ENCODE data around the gene MMP21.
A peak's percentile ranks its signal among the peaks of the same experiment; 100 is the strongest.

DNA sequence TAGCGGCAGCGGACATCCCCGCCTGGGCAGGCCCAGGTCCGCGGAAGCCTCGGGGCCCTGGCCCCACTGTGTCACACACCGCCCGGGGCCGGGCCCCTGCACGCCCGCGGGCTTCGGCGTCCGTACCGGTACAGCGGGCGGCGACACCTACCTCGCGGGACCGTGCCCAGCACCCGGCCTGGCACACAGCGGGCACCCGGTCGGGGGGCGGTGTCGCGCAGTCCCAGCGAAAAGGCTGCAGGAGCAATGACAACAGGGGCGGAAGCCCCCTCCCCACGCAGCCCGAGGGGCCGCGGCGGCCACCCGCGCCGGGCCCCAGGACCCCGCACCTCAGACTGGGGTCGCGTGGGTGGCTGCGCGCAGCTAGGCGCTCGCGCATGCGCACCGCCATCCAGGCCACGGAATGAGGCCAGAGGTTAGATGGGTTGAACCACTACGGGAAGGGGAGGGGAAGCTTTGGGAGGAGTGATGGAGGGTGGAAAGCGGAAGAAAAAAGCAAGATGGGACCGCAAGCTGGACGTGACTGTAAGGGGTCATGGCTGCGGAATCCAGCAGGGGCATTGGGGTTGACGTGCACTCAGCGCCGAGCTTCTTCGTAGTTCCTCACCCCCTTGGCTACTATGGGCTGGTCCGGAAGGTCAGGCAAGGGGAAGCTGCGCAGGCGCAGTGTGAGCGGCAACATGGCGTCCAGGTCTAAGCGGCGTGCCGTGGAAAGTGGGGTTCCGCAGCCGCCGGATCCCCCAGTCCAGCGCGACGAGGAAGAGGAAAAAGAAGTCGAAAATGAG, 47.4 kb upstream of the MMP21 start, which contains the start of the genes BCCIP and UROS:
- TF ChIP-seq, protein P1, sequence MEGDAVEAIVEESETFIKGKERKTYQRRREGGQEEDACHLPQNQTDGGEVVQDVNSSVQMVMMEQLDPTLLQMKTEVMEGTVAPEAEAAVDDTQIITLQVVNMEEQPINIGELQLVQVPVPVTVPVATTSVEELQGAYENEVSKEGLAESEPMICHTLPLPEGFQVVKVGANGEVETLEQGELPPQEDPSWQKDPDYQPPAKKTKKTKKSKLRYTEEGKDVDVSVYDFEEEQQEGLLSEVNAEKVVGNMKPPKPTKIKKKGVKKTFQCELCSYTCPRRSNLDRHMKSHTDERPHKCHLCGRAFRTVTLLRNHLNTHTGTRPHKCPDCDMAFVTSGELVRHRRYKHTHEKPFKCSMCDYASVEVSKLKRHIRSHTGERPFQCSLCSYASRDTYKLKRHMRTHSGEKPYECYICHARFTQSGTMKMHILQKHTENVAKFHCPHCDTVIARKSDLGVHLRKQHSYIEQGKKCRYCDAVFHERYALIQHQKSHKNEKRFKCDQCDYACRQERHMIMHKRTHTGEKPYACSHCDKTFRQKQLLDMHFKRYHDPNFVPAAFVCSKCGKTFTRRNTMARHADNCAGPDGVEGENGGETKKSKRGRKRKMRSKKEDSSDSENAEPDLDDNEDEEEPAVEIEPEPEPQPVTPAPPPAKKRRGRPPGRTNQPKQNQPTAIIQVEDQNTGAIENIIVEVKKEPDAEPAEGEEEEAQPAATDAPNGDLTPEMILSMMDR (IDR thresholded peaks at IDR 0.05), result no peak
- TF ChIP-seq, protein P2, sequence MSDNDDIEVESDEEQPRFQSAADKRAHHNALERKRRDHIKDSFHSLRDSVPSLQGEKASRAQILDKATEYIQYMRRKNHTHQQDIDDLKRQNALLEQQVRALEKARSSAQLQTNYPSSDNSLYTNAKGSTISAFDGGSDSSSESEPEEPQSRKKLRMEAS (IDR thresholded peaks at IDR 0.05), result peak; percentile 84
- peak; percentile 86 for TF ChIP-seq POLR2A (IDR thresholded peaks at IDR 0.05; ENCODE audit: low read length)
- no peak for TF ChIP-seq ESRRA (IDR thresholded peaks at IDR 0.05; ENCODE audit: borderline replicate concordance, low read length)
- TF ChIP-seq FOSB (CRISPR knock-in tag; IDR thresholded peaks at IDR 0.05), result no peak
- TF ChIP-seq POLR2AphosphoS2 (conservative IDR thresholded peaks at IDR 0.05; ENCODE audit: low read length), result no peak
- TF ChIP-seq SMC3 (IDR thresholded peaks at IDR 0.05), result no peak
- TF ChIP-seq, protein P3, sequence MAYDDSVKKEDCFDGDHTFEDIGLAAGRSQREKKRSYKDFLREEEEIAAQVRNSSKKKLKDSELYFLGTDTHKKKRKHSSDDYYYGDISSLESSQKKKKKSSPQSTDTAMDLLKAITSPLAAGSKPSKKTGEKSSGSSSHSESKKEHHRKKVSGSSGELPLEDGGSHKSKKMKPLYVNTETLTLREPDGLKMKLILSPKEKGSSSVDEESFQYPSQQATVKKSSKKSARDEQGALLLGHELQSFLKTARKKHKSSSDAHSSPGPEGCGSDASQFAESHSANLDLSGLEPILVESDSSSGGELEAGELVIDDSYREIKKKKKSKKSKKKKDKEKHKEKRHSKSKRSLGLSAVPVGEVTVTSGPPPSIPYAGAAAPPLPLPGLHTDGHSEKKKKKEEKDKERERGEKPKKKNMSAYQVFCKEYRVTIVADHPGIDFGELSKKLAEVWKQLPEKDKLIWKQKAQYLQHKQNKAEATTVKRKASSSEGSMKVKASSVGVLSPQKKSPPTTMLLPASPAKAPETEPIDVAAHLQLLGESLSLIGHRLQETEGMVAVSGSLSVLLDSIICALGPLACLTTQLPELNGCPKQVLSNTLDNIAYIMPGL (CRISPR knock-in tag; IDR thresholded peaks at IDR 0.05; ENCODE audit: borderline replicate concordance), result no peak
- TF ChIP-seq RAD21 (conservative IDR thresholded peaks at IDR 0.05 in 1 of 2, IDR thresholded peaks at IDR 0.05 in 1 of 2), result no peak
- TF ChIP-seq, protein P4, sequence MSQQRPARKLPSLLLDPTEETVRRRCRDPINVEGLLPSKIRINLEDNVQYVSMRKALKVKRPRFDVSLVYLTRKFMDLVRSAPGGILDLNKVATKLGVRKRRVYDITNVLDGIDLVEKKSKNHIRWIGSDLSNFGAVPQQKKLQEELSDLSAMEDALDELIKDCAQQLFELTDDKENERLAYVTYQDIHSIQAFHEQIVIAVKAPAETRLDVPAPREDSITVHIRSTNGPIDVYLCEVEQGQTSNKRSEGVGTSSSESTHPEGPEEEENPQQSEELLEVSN (IDR thresholded peaks at IDR 0.05; ENCODE audit: borderline replicate concordance, low read depth), result peak; percentile 18; the same call in 1 of the 2 replicates
- TF ChIP-seq, protein P5, sequence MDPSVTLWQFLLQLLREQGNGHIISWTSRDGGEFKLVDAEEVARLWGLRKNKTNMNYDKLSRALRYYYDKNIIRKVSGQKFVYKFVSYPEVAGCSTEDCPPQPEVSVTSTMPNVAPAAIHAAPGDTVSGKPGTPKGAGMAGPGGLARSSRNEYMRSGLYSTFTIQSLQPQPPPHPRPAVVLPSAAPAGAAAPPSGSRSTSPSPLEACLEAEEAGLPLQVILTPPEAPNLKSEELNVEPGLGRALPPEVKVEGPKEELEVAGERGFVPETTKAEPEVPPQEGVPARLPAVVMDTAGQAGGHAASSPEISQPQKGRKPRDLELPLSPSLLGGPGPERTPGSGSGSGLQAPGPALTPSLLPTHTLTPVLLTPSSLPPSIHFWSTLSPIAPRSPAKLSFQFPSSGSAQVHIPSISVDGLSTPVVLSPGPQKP (IDR thresholded peaks at IDR 0.05; ENCODE audit: low read depth, low read length), result no peak
- TF ChIP-seq, protein P6, sequence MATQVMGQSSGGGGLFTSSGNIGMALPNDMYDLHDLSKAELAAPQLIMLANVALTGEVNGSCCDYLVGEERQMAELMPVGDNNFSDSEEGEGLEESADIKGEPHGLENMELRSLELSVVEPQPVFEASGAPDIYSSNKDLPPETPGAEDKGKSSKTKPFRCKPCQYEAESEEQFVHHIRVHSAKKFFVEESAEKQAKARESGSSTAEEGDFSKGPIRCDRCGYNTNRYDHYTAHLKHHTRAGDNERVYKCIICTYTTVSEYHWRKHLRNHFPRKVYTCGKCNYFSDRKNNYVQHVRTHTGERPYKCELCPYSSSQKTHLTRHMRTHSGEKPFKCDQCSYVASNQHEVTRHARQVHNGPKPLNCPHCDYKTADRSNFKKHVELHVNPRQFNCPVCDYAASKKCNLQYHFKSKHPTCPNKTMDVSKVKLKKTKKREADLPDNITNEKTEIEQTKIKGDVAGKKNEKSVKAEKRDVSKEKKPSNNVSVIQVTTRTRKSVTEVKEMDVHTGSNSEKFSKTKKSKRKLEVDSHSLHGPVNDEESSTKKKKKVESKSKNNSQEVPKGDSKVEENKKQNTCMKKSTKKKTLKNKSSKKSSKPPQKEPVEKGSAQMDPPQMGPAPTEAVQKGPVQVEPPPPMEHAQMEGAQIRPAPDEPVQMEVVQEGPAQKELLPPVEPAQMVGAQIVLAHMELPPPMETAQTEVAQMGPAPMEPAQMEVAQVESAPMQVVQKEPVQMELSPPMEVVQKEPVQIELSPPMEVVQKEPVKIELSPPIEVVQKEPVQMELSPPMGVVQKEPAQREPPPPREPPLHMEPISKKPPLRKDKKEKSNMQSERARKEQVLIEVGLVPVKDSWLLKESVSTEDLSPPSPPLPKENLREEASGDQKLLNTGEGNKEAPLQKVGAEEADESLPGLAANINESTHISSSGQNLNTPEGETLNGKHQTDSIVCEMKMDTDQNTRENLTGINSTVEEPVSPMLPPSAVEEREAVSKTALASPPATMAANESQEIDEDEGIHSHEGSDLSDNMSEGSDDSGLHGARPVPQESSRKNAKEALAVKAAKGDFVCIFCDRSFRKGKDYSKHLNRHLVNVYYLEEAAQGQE (IDR thresholded peaks at IDR 0.05), result no peak; the same call in 1 of the 2 replicates
- TF ChIP-seq CHD2 (IDR thresholded peaks at IDR 0.05; ENCODE audit: low read length, partially characterized antibody), result no peak
- no peak for TF ChIP-seq RNF2 (IDR thresholded peaks at IDR 0.05; ENCODE audit: borderline replicate concordance, low read depth)
